Glomerular endothelial cell (primary cell): ENCODE results near the gene GPRC5D. TPM values are rescaled to one million over a fixed set of nuclear protein-coding genes. Genes with fewer than 3 reads are reported as not detected.

Source experiments
- DNase-seq: peaks from one replicate; pipeline ENCODE4 v3.0.0-alpha.2; 2011; ENCODE audit warnings: low read depth, low spot score; ENCODE audit errors: extremely low read depth
- total RNA-seq: library from RNA; depleted of rRNA; stranded (reverse); fragments of >200 nt; gene quantifications from 2 replicates; pipeline ENCODE4 v1.2.3, GENCODE V29; 2015

The GPRC5D gene
- not detected in 2 replicates for total RNA-seq

DNA sequence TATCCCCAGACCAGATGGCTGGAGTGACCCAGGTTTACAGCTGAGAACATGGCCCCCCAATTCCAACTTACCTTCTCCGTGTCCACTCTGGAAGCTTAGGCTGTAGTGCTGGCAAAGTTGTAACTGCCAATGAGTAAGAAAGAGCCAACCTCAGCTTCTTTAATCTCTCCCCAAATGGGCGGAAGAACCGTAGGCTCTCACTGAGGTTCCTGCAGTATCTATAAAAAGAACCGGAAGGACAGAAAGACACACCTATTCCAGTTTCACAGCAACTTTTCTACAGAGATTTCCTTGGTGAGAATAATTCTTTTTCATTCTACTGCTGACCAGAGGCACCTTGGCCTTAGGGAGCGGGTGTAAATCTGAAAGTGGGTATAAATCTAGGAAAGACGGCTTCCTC, at the start of gene GPRC5D:
GPRC5D (minus strand) TSS at position 135 of the 400 bp plus-strand sequence. CDS start 1,786 bp downstream, outside the sequence.
- no peak for DNase-seq

DNA sequence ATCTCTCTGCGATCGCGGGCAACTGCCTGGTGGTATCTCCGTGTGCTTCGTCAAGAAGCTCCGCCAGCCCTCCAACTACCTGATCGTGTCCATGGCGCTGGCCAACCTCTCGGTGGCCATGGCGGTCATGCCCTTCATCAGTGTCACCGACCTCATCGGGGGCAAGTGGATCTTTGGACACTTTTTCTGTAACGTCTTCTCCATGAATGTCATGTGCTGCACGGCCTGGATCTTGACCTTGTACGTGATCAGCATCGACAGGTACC, 49.7 kb upstream of the GPRC5D start:
- no peak for DNase-seq

DNA sequence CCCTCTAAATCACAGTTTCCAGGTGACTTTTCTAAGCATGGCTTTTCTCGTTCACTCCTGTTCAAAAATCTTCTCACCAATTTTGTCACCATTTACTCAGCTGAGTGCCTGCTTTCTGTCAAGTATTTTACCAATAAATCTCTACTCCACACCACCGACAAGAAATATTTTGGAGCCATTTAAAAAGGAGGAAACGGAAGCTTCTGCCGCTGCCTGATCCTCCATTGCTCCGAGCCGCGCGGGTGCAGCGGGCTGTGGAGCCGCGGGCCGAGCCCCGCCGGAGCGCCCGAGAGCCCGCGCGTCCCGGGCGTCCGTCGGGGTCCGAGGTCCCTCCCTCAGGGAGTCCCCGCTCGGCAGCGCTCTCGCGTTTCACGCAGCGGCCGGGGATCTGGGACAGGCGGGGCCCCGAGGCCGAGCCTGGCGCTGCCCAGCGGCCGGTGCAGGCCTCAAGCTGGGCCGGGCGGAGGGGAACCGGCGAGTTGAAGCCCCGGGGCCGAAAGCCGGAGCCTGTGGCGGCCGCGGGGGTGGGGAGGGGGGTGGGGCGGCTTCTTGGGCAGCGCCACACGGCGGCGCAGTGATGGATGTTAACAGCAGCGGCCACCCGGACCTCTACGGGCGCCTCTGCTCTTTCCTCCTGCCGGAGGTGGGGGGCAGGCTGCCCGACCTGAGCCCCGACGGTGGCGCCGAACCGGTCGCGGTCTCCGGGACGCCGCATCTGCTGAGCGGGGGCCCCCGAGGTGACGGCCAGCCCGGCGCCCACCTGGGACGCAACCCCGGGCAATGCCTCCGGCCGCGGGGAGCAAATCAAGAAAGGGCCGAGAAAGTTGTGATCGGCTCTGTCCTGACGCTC, 49.2 kb upstream of the GPRC5D start:
- no peak for DNase-seq

DNA sequence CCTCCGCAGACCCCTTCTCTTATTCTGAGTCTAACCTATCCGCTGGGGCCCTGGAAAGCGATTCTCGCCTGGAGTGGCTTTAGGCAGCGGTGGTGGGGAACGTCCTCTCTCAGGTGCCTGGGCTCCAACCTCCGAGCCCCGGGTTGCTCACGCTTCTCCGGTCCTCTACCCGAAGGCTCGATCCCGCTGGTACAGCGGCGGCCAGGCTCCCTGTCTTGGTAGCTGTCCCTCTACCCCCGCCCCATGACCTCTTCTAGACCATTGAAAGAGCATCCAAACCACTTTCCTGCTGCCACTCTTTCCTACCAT, 48.6 kb upstream of the GPRC5D start:
- no peak for DNase-seq

DNA sequence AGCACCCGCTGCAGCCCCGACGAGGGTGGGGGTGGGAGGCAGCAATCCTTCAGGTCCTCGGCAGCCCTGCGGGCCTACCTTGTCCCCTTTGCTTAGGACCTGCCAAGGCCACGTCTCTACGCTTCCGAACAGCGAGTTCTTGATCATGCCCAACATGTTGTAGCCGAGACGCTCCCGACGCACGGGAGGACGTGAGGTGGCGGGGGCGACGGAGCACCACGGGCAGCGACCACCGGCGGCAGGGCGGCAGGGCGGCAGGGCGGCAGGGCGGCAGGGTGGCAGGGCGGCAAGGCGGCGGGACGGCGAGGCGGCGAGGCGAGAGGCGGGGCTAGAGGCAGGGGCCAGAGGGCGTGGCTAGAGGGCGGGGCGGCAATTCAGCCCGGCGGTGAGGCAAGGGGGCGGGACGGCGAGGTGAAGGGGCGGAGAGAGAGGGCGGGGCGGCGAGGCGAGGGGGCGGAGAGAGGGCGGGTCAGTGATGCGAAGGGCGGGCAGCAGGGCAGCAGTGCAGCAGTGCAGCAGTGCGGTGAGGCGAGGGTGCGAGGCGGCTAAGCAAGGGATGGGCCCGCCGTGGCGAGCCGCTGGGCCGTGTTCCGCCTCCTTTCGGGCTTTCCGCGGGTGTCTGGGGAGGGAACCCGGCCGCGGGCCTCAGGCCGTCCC, 48.1 kb upstream of the GPRC5D start, which contains the start of gene HEBP1:
HEBP1 (minus strand) TSS at position 307 of the 657 bp plus-strand sequence; CDS start at position 156, 151 bp downstream.
- DNase-seq: no peak

DNA sequence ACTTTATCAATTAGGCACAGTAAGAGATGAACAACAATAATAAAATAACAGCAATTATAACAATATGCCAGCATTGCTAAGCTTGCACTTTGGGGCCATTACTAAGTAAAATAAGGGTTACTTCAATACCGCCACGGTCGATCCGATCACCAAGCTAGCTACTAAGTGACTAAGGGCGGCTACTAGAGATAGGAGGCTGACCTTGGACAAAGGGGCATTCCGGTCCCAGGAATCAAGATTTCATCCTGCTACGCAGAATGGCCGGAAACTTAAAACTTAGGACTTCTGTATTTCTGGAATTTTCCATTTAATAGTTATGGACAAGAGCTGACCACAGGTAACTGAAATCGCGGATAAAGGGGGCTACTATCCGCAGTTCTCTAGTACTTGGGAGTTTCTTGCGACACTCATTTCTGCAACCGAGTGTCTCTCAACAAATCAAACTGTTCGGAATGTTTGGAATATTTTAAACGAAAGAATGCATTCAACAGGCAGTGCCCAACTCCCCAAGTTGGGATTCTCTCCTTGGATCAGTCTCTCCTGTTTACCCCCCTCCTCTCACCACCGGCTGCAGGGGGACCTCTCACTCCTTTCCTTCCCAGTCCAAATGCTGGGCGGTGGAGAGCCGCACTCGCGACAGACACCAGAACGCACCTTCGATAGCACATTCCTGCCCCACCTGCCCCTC, 47.4 kb upstream of the GPRC5D start:
- DNase-seq: no peak

DNA sequence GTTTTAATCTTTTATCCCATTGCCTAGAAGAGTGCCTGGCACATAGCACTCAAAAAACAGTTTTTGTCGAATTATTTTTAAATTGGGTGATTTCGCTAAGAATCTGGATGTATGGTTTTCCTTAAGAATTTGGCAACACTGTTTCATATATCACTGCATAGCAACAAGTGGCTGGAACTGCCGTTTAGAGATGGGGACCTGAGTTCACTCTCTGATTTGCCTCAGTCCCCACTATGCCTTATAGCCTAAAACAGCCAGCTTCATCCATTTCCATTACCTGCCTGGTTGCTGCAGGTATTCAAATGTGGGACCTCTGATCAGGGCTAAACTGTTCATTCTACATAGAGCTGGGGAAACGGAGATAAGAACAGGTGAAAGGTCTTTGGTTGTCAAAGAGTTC, 46.3 kb upstream of the GPRC5D start:
- DNase-seq: no peak

DNA sequence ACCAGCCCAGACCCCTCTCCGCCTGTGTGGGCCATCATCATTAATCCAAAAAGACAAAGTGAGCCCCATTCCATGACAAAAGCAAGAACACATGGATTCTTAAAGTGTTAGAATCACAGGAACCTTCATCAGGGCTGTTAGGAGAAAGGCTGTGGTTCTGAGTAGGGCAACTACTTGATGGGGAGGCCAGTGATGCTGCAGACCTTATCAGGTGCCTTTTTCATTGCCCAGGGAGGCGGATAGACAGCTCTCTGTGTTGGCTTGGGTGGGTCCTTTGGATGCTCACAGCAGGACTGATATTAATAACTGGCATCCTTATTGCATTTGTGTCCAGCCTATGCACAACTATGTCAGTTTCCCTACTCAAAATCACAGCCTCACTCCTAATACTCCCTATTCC, 45.8 kb upstream of the GPRC5D start:
- no peak for DNase-seq

DNA sequence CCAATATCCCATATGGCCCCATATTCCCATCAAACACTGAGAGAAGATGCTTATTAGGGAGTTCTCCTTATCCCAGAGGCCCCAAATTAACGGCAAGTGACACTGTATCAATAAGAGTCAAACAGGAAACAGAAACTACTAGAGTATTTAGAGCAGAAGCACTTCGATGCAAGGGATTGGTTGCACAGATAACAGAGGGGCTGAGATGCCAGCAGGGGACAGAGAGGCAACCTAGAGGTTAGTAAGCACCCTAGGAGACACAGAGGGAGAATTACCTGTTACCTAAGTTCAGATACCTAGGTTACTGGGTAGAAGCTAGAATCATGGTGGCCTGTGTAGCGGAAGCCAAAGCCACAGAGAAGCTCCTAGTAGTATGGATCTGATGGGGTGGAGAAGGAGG, 45.2 kb upstream of the GPRC5D start:
- no peak for DNase-seq

DNA sequence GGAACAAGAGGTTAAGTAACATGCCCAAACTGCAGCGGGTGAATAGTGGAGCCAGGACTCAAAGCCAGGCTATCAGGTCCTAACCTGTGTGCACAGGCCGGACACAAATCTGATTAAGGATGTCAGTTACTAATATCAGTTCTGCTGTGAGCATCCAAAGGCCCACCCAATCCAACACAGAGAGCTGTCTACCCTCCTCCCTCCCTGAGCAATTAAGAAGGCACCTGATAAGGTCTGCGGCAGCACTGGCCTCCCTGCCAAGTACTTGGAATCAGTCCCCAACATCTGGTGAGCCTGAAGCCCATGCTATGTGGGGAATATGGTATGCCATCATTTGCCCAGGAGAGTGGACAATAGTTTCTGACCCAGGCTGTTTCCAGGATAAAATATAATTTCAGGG, 44.2 kb upstream of the GPRC5D start:
- no peak for DNase-seq

DNA sequence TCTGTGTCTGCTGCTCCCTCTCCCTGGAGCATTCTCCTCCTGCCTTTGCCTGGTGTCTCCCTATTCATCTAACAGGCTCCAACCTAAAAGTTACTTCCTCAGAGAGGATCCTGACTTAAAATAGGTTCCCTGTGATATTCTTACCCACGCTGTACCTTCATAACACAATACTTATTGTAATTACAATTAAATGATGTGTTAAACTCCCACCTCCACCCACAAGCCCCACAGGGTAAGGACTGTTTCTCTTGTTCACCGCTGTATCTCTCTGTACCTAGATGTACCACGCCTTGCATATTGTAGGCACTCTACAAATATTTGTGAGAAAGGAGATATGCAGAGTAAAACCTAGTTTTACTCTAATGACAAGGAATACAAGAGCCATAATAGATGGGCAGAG, 43.1 kb upstream of the GPRC5D start:
- DNase-seq: no peak

DNA sequence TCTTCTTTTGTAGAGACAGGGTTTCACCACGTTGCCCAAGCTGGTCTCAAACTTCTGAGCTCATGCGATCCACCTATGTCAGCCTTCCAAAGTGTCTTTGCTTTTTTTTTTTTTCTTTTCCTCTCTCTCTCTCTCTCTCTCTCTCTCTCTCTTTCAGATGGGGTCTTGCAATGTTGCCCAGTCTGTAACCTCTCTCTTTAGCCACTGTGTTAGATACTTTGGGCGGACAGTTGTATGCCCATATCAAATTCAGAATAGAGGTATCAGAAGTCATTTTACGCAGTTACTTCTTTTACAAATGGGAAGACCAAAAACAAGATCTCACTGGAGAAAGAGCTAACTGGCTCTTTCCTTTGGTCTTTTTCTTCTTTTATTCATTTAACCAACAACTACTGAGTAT, 41.4 kb upstream of the GPRC5D start:
- no peak for DNase-seq

DNA sequence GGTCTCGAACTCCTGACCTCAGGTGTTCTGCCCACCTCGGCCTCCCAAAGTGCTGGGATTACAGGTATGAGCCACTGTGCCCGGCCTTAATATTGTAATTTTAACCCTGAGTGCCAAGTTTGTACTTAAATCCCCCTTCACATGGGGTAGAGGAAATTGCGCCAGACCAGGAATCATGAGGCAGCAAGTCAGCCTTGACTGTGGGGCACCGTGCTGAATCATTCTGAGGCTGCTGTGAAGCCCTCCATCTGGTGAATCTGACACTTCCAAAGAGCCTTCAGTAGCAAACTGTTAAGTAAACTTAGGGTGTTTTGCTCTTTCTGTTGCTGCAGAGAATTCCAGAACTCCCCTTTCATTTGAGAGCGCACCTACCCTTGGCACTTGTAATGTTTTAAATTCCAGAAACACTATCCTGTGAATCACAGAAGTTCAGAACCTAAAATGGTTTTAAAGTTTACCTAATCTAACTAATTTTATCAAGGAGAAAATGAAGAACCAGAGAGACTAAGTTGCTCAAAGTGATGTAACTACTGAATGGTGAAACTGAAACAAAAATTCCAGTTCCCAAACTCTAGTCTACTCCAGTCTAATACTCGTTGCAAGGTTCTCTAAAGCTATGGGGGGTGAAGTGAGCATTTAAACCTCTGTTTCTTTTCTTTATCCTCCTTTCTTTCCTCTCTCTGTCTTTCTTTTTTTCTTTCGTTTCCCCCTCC, 40.6 kb upstream of the GPRC5D start:
- no peak for DNase-seq

DNA sequence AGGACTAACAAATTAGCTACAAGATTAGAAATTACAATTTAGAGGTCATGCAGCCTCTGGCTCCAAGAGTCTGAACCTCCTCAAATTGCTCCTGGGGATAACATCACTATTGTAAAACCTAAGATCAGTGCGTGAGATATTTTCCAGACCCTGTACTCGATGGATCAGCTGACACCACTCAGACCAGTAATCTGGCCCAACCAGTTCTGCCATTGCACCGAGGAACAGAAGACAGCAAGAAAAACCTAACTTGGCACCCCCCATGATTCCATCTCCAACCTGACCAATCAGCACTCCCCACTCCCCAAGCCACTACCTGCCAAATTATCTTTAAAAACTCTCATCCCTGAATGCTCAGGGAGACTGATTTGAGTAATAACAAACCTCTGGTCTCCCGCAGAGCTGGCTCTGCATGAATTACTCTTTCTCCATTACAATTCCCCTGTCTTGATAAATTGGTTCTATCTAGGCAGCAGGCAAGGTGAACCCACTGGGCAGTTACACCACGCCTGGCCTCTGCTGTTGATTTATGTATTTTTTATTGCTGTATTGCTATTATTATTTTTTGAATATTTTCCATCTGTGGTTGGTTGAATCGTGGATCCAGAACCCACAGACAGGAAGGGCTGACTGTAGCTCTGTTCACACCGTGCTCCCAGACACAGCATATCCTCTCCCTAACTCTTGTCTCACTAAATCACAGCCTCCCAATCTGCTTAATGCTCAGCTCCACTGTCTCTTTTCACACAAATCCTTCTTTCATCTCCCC, 38.9 kb upstream of the GPRC5D start:
- no peak for DNase-seq

DNA sequence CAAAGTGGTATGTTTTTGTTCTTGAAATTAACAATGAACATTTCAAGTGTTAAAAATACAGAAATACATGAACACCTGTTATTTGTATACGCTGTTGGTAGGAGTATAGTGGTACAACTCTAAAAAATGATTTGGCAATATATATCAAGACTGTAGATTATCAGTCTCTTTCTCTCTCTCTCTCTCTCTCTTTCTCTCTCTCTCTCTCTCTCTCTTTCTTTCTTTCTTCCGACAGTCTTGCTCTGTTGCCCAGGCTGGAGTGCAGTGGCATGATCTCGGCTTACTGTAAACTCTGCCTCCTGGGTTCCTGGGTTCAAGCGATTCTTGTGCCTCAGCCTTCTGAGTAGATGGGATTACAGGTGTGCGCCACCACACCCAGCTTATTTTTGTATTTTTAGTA, 35.5 kb upstream of the GPRC5D start:
- no peak for DNase-seq

DNA sequence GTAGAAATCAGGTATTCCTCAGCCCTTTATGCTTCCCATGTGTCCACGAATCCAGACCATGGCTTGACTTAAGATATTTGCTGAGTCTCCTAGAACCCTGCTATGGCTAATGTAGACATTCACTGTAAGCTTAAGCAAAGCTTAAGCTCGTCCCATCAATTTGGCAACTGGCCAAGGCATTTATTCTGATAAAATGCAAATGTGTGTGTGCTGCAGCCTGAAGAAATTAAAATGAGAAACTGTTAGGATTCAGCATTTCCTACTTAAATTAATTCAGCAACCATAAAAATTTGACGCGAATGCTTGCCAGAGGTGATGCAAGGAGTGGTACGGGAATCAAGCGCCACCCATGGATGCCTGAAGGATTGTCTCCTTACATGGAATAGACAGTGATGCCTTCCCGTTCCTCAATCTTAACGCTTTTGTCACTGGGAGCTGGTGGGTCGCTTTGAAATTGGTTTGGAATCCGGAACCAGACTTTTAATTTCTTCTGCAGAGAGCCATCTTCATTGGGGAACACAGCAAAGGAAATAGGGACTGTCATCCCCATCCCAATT, 34.9 kb upstream of the GPRC5D start:
- no peak for DNase-seq

DNA sequence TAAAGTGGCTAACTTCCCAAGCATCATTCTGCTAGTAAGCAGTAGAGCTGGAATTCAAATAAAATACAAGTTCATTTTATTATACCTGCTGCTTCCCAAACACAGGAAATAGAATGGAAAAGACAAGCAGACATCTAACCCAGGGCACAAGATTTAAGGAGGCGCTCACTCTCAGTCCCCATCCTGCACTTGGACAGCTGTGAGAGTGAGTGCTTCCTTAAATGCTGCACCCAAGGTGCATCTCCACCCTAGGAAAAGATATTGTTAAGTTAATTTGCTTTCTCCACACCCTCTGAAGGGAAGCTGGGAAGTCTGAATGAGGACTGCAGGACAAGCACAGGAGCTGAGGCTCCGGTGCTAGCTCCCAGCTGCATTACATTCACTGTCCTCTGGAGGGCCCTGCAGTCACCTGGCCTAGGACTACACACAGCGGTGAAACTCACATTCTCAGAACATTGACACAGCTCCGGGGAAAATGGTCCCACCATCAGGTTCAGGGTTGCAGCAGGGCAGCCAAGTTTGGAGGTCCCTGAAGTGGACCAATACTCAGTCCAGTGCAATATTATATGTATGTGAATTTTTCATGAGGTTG, 33.9 kb upstream of the GPRC5D start:
- DNase-seq: no peak

DNA sequence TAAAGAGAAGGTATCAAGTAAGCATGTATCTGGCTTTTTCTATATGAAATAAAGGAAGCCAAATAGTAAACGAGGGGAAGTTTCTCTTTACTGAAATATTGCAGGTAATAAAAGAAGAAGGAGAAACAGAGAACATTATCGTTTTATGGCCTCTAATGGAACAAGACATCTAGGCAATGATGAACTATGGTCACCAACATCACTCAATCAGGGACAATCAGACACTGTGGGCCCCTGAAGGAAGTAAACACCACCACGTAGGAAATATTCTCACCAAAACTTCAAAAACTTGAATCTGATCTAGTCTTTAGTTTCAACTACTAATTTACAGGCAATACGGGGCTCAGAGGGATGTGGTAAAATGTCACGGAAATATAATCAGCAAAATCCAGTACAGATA, 32.2 kb upstream of the GPRC5D start:
- DNase-seq: no peak

DNA sequence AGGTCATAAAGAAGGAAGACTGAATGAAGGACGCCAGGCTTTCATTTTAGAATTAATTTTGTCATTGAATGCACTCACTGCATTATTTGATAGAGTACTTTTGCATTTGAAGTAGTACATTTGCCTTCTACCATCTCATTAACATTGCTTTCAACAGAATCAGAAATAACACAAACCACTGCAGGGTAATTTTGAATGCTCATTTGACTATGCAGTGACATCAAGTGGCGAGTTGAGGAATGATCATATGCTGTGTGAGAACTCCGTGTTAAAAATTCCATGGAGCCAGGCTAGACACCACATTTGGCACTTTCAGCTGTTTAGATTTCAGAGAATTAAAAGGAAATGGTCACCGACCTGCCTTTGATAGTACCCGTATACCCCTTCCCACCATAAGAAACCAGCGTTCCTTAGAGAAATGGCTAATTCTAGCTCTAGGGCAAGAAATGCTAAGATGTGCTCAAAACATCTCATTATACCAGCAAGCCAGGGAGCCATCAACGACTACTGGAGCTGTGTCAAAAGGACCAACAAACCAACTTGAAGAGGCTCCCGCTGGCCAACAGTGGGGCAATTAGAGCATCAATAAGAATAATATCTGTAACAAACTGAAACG, 31.6 kb upstream of the GPRC5D start:
- DNase-seq: no peak

DNA sequence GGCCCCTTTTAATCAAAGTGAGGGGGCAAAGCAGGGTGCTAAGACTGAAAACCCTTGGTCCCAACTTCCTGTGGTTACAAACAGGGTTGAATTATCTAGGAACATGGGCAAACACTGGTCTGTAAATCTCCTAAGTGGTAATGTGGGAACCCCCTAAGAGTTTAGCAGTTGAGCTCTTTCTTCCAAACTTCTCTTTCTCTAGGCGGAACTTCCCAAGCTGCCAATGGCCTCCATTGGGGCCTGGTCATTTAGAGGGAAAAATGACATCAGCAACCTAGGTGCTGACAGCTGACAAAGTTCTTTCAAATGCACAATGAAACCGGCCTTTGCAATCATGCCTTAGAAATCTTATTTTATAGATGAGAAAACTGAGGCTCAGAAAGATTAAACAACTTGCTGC, 30.4 kb upstream of the GPRC5D start:
- no peak for DNase-seq
